Measurements from ENCODE around the gene MYL3. TPM values are rescaled to one million over a fixed set of nuclear protein-coding genes. Genes with fewer than 3 reads are reported as not detected.

MYL3 gene
- total RNA-seq, 4 donors from 2014 or later = 4.9 to 9.6 (median 6.0) TPM; not detected in 1

- peak; percentile 88 to 89 for DNase-seq
- no peaks in the 10 kb centered on the region for H3K27me3 ChIP-seq
- H3K27ac ChIP-seq = peak overlapping the region; percentile 58 to 65
- no peak overlapping the region for H3K4me3 ChIP-seq
- no peaks in the 10 kb centered on the region for H3K36me3 ChIP-seq
- peak; percentile 87 to 89 (median 88) for TF ChIP-seq CTCF (IDR thresholded peaks at IDR 0.05)
- peak in 1 of 2 donors; percentile 6 for TF ChIP-seq POLR2A (IDR thresholded peaks at IDR 0.05)
- intact Hi-C loops (cut with DNase I; ENCODE audit: low total_unique reads) = no loop called here
- peaks cover 5 to 18% of the 10 kb centered on the region in 2 donors for H3K4me1 ChIP-seq
- H3K9me3 ChIP-seq = no peaks in the 10 kb centered on the region
Measured at GRCh38 chr3:46866720-46867549, 3.7 kb upstream of the MYL3 start.

DNA sequence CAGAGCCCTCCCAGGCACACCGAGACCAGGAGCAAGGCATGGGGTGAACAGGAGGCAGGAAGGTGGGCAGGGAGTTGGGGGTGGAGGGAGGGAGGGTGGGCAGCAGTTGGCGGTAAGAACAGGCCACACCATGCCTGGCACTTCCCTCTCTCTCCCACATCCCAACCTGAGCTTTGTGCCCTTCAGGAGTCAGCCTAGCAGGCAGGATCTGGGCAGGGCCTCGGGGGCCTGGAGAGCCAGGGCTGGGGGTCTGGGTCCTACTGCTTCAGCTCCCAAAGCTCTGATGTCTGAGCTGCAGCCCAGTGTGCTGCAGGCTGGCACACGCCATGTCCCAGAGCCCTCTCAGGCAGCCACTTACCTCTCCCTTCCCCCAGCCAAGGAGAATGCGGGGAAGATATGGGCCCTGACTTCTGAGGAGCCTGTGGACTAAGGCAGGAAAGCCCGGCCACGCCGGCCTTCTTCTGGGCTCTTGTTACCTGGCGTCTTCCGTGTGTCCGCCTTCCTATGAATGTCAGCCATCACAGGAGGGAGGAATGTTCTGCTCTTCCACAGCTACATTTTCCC is 2.9 kb upstream of the MYL3 start:
- no peak for DNase-seq
- Histone ChIP-seq H3K27ac (no peak overlapping the region), H3K4me3 (no peak overlapping the region), H3K9me3 (no peaks in the 10 kb centered on the region), H3K36me3 (no peaks in the 10 kb centered on the region), H3K27me3 (no peaks in the 10 kb centered on the region), H3K4me1 (peaks cover 5 to 18% of the 10 kb centered on the region in 2 donors)
- intact Hi-C loops (cut with DNase I; ENCODE audit: low total_unique reads) = no loop called here
- no peak for TF ChIP-seq CTCF (IDR thresholded peaks at IDR 0.05)
- no peak for TF ChIP-seq POLR2A (IDR thresholded peaks at IDR 0.05)

DNA sequence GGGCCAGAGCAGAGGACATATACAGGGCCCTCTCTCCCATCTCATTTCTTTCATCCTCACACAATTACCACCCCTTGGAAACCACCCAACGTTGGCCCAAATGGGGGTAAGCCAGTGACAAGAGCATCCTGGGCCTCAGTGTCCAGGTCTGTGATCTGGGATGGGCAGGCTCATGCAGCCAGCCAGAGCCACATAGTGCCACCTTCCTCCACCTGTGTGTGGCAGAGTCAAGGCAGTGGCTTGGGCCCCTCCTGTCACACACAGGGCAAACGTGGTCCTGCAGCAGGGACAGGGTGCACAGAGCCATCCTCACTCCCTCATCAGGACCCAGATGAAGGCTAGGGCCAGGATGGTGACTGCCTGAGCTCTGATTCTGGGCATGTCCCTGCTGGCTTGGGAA is 2.3 kb upstream of the MYL3 start:
- Histone ChIP-seq H3K9me3 (no peaks in the 10 kb centered on the region), H3K36me3 (no peaks in the 10 kb centered on the region), H3K27ac (no peak overlapping the region), H3K27me3 (no peaks in the 10 kb centered on the region), H3K4me1 (peaks cover 5 to 18% of the 10 kb centered on the region in 2 donors), H3K4me3 (no peak overlapping the region)
- intact Hi-C loops (cut with DNase I; ENCODE audit: low total_unique reads) = no loop called here
- DNase-seq = no peak
- TF ChIP-seq POLR2A (IDR thresholded peaks at IDR 0.05) (no peak), CTCF (IDR thresholded peaks at IDR 0.05) (no peak)

DNA sequence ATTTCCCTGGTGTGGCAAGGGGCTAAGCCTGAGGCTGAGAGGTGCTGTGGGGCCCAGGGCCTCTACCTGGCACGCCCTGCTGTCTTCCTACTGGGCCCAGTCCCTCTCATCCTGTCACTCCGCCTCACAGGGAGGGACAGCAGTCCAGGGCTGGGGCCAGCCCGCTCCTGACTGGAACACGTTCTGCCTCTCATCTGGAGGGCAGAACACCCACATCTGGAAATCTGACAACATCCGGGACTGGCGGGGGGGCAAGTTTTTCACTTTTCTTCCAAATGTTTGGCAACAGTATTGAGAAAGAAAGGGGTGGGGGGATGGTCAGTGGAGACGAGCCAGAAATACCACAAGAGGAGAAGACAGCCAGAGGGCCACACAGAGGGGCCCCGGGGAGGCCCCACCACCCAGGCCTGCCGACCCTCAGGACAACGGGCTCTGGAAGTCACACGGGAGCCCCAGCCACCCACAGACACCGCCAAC is 1.8 kb upstream of the MYL3 start:
- intact Hi-C loops (cut with DNase I; ENCODE audit: low total_unique reads) = no loop called here
- no peak overlapping the region for H3K27ac ChIP-seq
- peaks cover 5 to 18% of the 10 kb centered on the region in 2 donors for H3K4me1 ChIP-seq
- no peak overlapping the region for H3K4me3 ChIP-seq
- peak in 1 of 2 donors; percentile 44 for DNase-seq
- H3K36me3 ChIP-seq = no peaks in the 10 kb centered on the region
- H3K27me3 ChIP-seq = no peaks in the 10 kb centered on the region
- H3K9me3 ChIP-seq = no peaks in the 10 kb centered on the region
- no peak for TF ChIP-seq CTCF (IDR thresholded peaks at IDR 0.05)
- TF ChIP-seq POLR2A (IDR thresholded peaks at IDR 0.05) = no peak

Data from uterus (tissue), 4 donors.